GM18868 (cell line): ENCODE data around the gene RNF103.
A peak's percentile ranks its signal among the peaks of the same experiment; 100 is the strongest.
"Not testable (repeated sequence)": the region's sequence is repeated elsewhere in the genome, so short reads cannot be mapped to it uniquely, and the experiment has no call there.

Experiments
- ATAC-seq: cut with Tn5 transposase; IDR thresholded peaks from one replicate; pipeline ENCODE4 v1.9.1; 2021; ENCODE audit warnings: mild to moderate bottlenecking, moderate library complexity; ENCODE audit not compliant: unreplicated experiment

RNF103 gene

DNA sequence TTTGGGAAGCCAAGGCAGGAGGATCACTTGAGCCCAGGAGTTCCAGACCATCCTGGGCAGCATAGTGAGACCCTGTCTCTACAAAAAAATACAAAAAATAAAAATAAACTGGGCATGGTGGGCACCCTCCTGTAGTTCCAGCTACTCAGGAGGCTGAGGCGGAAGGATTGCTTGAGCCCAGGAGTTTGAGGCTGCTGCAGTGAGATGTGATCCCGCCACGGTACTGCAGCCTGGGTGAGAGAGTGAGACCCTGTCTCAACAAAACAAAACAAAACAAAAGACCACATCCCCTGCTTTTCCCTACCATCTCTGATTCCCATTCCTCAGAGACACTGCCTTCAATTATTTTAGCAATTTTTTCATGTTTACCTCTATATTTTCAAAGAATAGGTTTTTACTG lies 3.9 kb upstream of the RNF103 start:
- no peak for ATAC-seq

DNA sequence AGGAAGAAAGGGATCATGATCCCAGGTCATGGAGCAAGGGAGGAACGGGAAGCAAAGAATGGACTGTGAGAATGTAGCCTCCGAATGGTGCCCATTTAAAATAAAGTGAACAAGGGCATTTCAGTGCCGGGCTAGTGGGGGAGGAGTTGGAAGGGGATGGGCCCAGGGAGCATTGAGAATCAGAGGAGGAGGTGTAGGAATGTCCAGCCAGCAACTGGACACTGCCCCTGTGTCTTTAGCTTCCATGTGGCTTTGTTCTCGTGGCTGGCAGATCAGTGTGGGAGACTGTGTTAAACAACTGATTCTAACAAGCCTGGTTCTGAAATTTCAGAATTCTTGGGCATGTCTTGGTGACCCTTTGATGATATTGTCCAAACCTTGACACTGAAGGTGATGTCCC lies 1.4 kb upstream of the RNF103 start:
- no peak for ATAC-seq

DNA sequence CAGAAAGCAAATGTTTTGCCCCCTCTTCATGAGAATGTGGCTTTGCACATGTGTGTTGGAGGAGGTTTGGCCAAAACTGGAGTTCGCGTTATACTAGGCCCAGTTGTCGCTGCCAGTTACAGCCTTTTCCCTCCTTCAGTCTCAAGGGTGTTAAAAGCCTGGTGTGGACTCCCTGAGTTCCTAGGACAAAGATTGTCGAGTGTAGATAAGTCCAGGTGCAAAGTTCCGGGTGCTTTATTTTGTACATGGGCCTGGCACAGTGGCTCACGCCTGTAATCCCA lies 542 bp upstream of the RNF103 start:
- ATAC-seq, result no peak

DNA sequence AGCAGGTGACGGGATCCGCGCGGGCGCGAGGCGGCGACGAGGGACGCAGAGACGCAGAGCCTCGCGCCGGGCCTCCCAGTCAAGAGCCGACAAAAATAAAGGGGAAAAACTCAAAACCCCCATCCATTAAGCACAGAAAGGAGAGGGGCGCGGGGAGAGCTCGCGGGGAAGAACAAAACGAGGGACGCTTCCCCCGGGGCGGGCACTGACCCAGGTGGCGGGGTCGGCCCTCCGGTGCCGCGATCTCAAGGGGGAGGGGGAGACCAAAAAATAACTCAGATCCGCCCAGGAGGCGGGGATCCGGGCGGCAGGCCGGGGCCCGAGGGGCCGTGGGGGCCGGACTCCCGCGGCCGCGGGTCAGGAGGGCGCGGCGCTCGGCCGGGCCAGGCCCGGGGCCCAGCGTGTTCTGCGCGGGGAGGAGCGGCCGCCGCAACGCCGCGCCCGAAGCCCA lies 597 bp downstream of the RNF103 start:
- ATAC-seq, result peak; percentile 39

DNA sequence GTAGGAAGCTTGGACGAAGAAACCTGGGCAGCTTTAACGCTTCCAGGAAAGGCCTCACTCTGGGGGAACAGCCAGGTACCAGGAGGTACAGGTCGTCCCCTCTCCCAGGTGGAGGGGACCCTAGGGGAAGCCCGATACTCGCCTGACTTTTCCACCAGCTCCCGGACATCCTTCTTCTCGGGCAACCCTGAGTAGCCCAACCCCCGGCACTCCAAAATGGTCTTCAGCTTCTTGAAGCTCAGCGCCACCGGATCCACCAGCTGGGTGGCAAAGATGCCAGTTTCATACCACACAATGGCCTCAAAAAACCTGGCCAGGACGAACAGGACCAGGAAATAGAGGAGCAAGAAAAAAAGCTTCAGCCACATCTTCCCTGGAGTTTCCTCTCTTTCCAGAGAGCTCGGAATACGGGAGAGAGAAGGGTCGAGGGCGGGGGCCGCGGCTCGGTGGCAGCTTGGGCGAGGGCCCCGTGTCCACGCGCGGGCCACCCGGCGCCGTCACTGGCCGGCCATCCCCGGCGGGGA lies 1.1 kb downstream of the RNF103 start:
- no peak for ATAC-seq

DNA sequence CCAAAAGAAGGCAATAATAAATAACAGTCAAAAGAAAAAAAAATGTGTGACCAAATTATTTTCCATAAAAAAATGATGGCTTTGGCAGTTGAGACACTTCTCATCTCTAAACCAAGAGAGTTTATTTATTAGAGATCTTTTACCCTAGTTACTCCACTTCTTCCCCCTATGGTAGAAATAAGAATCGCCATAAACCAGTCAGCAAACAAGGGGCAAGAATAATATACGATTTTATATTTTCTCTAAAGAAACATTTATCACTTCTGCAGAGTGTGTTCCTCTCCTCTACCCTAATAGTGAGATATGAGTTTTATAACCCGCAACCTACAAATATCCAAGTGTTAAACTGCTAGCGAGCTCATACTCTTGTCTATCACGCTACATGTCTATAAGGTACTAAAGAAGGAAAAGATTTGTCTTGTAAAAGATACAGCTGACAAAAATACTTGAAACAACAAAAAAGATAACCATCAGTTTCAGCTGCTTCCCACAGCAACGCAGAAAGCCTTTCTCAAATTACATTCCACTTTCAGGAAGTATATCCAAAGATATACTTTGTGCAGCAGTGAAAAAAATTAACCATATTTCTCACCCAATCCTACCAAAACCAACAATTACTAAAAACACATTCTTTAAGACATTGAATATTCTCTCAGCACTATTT lies 2.3 kb downstream of the RNF103 start:
- ATAC-seq, result no peak

DNA sequence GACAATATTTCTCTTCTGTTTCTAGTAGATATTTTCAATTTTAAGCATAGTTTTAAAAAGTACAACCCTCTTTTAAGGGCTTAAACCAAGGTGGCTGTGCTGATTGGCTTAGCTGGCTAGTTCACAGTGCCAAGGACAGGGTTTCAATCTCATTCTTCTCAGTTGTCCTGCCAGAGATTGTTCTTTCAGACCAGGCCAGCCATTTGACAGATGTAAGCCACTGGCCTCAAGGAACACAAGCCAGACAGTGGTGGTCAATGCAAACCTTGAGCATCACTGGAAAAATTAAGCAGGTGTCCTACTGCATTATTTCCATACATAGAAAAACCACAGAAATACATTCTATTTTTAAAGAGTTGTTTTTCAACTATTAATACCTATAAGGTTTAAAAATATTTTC lies 5.9 kb downstream of the RNF103 start:
- ATAC-seq, result no peak

DNA sequence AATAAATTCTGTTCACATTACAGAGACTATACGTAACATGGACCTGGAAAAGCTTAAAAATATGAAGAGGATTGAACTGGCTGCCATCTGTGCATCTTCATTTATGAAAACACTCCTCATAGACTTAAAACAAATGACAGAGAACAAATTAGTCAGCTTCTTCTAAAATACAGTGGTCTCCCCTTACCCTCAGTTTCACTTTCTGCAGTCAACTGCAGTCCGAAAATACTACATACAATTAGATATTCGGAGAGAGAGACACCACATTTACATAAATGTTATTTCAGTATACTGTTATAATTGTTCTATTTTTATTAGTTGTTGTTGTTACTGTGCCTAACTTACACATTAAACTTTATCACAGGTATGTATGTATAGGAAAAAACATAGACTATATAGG lies 6.5 kb downstream of the RNF103 start:
- peak; percentile 66 for ATAC-seq

DNA sequence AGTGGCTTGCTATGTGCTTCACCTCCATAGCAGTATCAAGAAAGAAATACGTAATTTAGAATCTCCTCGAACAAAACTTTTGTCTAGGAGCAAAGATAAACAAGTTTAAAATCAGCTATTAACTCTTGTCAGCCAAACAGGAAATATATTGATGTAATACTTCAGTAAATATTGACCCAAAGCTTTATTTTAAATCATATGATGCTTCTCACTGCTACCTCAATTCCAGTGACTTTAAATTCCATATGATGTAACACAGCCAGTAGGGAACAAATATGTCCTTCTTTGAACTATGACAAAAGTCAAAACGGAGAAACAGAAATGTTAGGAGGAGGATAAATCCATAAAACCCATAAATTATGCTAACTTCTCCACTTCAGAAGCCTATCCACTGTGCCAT lies 7.2 kb downstream of the RNF103 start:
- ATAC-seq, result no peak

DNA sequence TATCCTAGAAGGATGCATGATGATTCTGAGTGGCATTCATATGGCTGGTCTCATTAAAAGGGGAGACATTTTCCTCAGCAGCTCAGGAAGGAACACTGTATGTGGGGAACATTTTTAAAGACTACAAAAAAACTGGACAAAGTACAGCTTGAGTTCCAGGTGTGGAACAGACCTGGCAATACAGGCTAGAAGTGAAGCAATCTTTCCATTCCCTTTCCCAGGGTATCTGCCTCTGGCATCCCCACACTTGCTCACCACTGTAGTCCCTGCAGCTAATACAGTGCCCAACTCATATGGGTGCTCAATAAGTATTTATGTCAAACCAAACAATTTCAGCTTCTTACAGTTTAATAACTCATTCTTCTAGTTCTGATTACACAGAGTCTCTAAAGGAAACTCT lies 8.1 kb downstream of the RNF103 start:
- no peak for ATAC-seq

DNA sequence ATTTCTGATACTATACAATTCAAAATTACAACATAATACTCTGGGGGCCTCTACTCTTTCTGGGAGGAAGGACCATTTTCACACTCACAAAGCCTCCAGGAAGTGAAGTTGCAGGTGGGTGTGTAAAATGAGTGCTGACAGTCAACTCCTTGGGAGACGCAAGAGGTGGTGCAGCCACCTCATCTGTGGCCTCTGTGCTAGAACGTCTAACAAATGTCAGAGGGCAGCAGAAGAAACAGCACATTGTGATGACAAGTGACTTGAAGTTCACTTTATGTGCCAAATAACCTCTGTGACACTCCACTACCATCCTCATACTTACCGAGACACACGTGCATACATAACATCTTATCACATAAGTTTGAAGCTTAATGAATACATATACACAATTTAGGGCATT lies 10.2 kb downstream of the RNF103 start:
- no peak for ATAC-seq

DNA sequence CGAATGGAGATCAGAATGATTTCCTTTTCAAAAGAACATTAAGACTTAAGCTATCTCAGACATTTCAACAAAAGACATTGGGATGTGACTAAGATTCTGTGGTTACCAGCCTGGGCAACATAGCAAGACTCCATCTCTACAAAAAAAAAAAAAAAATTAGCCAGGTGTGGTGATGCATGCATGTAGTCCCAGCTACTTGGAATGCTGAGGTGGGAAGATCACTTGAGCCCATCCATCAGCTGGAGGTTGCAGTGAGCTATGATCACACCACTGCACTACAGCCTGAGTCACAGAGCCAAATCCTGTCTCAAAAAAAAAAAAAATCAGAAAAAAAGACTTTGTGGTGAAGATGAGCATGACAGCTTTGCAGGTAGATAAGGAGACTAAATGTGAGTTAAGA lies 12.8 kb downstream of the RNF103 start:
- no peak for ATAC-seq

DNA sequence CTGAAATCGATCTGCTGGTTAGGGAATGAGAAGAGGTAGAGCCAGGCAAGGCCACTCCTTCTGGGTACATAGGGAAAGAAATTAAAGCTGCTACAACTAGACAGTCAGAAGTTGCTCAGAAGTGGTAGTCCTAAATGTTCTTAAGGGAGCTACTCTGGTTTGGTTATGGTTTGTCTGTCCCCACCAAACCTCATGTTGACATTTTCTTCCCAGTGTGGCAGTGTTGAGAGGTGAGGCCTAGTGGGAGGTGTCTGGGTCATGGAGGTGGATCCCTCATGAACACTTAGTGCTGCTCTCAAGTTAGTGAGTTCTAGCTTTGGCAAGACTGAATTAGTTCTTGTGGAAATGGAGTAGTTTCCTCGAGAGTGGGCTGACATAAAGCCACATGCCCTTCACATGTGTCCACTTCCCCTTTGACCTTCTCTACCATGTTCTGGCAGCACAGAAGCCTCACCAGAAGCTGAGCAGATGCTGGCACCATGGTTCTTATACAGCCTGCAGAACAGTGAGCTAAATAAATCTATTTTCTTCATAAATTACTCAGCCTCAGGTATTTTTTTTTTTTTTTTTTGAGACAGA lies 14.7 kb downstream of the RNF103 start:
- ATAC-seq, result no peak

DNA sequence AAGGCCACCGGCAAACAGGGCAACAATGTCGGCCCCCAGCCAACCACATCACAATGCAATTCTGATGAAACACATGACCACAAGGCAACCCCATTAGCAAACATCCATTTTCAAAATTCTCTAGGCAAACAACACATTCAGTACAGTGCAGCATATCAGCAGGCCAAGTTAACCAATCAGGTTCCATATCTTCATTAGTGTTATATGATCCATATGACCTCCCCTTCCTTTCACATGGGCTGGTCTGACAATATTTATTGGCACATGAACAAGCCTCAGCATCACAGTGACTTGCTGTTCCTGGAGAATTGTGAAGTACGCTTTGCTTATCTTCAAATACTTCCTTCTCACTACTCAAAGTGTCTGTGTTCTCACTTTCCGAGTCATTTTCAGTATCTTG lies 19.8 kb downstream of the RNF103 start:
- ATAC-seq, result no peak

DNA sequence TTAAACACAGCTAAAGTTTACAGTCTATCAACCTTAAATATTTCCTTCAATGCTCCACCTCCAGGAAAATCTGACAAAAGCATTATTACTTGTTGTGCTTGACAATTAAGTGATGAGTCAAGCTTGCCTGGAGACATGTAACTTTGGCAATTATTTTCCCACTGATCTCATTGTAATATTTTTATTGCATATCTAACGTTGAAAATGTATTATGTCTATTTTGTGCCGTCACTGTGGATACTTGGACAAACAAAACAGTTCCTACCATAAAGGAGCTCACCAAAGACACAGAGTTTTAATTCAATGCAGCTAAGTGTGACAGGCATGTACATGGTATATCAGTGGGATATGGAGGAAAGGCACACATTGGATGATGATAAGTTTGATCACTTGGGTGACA lies 24.7 kb downstream of the RNF103 start:
- no peak for ATAC-seq

DNA sequence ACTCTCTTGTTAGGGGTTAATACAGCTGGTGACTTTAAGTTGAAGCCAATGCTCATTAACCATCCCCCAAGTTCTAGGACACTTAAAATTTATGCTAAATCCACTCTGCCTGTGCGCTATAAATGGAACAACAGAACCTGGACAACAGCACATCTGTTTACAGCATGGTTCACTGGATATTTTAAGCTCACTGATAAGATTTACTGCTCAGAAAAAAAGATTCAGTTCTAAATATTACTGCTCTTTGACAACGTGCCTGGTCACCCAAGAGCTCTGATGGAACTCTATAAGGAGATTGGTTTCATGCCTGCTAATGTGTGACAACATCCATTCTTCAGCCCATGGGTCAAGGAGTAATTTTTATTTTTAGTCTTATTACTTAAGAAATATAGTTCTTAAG lies 27.5 kb downstream of the RNF103 start:
- no peak for ATAC-seq

DNA sequence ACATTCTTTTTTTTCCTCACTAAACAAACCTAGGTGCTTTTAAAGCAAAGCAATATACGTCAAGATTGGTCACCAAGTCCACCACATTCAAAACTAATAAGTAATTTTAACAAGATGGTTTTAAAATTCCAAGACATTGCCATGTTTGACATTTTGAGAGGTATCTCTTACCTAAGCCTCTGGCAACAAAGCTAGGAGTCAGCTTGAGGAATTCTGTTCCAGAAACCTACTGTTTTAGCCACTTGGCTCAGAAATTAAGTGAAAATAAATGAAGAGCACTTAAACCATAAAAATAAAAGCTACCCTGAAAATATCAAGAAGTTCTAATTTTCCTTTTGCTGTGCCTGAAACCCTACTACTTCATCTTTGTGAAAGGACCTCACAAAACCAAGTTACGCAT lies 30.4 kb downstream of the RNF103 start:
- ATAC-seq, result no peak

DNA sequence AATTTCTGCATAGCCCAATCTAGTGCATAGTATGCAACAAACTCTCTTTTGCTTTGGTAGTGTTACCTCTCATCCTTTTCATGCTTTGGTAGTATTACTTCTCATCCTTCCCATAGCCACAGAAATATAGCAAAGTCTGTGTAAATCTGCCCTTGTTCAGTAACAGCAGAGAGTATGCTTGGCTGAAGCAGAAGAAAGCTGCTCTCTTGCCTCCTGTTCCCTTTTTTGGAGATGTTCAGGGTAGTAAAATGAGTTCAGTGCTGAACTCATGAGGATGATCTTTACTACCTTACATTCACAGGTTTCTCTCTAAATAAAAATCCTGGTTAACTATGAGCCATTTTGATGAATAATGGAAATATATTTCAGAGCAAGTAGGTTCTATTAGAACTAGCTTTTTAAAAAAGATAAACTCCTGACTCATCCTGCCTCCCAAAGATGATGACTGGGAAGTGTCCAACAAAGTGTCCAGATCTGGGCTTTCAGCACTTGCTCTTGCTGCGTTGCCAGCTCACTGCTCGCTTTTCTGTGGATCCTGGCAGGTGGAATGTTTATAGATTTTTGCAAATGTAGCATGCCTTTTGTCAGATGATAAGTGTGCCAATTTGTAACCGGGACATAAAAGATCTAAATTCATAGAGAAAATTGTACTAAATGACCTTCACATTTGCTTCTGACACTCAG lies 31.0 kb downstream of the RNF103 start:
- ATAC-seq, result no peak

DNA sequence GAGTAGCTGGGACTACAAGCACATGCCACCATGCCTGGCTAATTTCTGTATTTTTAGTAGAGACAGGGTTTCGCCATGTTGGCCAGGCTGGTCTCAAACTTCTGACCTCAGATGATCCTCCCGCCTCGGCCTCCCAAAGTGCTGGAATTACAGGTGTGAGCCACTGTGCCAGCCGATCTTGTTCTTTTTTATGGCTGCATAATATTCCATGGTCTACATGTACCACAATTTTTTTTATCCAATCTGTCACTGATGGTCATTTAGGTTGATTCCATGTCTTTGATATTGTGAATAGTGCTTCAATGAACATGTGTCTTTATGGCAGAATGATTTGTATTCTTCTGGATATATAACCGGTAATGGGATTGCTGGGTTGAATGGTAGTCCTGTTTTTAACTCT lies 34.0 kb downstream of the RNF103 start:
- ATAC-seq, result not testable (repeated sequence)

DNA sequence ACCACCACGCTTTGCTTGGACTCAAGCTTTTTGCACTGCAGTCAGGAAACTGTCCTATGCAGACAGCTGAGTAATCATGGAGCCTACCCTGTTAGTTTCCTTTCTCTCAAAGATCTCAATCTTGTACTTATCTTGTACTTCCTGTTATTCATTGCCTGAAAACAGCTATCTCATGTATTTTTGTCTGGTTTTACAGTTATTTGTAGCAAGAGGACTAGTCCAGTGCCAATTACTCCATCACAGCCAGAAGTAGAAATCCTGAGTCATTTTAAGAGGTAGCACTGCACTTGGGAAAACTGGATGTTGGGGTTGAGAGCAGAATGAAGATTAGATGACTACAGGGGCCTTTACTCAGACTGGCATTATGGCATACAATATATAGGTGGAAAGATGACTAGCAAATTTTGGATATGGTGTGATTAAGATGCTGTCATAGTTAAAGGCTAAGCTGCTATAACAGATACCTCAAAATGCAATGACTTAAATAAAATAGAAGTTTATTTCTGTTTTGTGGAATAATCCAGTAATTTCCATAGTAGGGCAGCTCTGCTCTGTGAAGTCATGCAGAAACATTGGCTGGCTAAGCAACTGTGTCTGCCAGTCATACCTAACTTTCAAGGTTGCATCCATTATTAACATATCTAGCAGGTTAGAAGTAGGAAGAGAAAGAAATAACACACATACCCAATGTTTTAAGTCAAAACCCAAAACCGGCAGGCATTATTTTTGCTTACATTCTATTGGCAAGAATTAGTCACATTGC lies 39.3 kb downstream of the RNF103 start:
- peak; percentile 88 for ATAC-seq

DNA sequence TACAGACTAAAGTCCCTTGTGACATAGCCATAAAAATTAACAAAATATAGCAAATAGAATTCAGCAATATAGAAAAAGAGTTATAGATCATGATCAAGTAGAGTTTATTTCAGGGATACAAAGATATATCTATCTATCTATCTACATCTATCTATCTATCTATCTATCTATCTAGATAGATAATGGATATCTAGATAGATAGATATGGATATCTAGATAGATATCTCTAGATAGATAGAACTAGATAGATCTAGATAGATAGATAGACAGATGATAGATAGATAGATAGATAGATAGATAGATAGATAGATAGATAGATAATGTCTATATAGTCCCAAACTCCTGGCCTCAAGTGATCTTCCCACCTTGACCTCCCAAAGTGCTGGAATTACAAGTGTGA lies 43.1 kb downstream of the RNF103 start:
- ATAC-seq, result no peak
